GM21447 (cell line): ENCODE measurements around the gene C11orf97.
"Not testable (repeated sequence)": the region's sequence is repeated elsewhere in the genome, so short reads cannot be mapped to it uniquely, and the experiment has no call there.

ENCODE experiments used
- ATAC-seq: cut with Tn5 transposase; IDR thresholded peaks from one replicate; pipeline ENCODE4 v1.9.1; 2021; ENCODE audit not compliant: unreplicated experiment

The C11orf97 gene, protein sequence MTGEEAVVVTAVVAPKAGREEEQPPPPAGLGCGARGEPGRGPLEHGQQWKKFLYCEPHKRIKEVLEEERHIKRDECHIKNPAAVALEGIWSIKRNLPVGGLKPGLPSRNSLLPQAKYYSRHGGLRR

DNA sequence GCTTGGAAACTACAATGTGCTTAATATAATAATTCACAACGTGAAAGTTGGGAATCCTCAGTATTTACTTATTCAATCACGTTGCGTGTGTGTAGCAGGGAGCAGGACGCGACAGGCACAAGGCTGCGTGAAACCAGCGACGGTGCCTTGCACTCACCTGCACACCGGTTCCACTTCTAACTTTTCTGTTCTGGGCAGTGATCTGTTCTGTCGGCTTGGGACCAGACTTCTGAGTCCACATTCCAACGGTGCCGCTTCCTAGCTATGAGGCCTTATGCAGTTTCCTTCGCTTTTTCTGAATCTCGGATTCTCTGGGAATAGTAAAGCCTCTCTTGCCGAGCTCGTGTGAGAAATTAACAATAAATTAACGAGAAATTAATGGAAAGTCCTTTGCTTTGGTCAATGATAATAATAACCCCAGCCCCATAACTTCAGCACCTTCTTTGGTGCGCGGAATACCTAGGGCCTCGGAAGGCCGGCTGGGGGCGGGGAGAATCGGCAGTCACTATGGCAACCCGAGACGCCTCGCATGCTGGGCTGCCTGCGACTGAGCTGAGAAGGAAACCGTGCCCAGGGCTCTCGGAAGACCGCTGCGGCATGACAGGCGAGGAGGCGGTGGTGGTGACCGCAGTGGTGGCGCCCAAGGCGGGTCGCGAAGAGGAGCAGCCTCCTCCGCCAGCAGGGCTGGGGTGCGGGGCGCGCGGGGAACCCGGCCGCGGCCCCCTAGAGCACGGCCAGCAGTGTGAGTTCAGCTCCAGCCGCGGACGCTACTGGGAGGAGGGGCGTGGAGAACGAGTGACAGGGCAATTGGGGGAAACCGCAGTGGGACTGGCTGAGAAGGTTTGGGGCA, at the start of gene C11orf97:
TSS of gene C11orf97 (plus strand) at position 530 of the 850 bp plus-strand sequence. CDS start at position 598, 68 bp downstream.
- peak; percentile 74 for ATAC-seq

DNA sequence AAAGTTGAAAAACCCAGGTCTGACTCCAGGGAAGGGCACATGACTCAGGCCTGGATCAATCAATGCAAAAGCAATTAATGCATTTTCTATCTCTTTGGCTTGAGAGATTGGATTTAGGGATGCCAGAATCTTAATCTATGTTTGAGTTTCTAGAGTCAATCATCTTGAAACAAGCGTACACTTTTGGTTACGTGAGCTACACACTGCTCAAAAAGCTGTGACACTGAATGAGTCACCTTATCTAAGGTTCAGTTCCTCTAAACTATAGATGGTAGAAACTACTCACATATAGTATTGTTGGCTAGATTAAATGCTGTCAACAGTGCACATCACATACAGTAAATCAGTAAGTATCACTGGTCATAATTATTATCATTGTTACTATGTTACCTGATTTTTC, 42.8 kb upstream of the C11orf97 start:
- peak; percentile 85 for ATAC-seq

DNA sequence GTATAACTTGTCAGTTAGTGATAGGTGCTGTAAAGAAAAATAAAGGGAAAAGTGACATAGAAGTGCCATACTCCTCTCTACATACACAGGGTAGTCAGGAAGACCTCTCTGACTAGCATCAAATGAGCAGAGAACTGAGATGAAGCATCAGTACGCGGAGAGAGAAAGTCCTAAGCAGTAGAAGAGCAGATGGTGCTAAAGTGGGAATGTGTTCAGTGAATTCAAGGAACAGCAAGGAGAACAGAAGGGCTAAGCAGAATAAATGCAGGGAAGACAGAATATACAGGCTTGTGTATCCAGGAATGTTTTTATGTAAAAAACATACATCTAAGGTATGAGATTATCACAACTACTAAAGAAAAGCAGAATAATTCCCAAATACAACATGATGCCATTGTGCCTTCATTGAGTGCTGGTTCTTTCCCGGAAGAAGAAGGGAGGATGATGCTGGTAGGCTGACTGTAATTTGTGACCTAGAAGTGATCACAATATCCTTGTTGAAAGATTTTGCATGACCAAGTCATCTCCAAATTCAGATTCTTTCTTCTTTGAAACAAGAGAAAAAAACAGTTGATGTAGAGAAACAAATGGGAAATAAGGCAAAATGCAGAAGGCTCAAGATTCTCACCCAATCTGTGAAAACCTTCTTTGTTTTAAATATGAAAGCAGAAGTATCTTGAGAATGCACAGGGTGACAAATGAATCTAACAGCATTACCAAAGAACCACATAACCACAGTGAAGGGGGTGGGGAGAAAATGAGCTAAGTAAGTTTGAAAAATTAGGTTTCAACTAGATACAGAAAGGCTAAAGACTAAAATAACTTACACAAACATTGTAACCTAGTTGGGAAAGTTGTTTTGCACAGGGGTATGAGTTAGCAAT, 39.1 kb upstream of the C11orf97 start:
- ATAC-seq, result peak; percentile 79

DNA sequence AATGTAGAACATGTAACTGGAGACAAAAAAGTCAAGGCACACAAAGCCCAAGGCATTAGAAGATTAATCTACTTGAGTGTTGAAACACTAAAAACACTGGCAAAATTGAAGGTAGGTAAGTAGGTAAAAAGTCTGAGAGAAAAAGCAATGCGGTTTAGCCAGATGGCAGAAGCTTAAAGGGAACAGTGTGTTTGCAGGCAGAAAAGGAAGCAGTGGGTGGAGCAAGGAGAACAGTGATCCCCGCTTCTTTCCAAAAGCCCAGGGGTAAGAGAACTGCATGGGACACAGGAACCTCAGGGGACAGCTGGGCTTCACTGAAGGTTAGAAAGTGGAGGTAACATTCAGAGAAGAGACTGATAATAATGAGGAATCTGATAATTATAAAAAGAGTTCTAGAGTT, 34.6 kb upstream of the C11orf97 start:
- ATAC-seq, result no peak

DNA sequence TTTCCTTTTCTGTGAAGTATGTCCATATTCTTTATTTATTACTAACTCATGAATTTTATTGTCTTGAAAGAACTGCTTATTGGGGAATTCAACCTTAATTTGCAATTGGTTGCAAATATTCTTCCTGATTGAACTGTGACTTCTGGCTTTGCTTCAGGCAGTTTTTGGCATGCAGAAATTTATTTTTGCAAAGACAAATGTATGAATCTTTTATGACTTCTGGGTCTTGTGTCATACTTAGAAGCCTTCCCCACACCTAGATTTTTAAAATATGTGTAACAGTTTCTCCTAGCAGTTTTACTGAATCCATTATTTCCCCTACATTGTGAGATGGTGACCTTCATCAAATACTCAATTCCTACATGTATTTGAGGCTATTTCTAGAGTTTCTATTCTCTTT, 30.9 kb upstream of the C11orf97 start:
- no peak for ATAC-seq

DNA sequence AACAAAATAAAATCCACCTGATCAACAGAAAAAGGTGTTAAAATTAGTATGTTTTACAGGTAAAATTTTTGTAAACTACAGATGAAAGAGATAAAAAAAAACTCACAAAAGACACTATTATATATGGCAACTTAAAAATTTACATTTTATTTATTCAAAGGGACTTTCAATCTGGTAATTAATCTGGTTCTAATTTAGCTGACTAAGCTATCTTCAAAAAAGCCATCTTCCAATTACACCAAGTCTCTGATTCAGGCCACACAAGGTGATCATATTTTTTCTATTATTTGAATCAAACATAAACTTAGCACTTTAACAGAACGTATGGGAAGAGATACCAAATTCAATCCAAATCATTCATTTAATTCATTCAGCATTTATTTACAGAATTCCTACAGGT, 26.2 kb upstream of the C11orf97 start:
- ATAC-seq, result no peak

DNA sequence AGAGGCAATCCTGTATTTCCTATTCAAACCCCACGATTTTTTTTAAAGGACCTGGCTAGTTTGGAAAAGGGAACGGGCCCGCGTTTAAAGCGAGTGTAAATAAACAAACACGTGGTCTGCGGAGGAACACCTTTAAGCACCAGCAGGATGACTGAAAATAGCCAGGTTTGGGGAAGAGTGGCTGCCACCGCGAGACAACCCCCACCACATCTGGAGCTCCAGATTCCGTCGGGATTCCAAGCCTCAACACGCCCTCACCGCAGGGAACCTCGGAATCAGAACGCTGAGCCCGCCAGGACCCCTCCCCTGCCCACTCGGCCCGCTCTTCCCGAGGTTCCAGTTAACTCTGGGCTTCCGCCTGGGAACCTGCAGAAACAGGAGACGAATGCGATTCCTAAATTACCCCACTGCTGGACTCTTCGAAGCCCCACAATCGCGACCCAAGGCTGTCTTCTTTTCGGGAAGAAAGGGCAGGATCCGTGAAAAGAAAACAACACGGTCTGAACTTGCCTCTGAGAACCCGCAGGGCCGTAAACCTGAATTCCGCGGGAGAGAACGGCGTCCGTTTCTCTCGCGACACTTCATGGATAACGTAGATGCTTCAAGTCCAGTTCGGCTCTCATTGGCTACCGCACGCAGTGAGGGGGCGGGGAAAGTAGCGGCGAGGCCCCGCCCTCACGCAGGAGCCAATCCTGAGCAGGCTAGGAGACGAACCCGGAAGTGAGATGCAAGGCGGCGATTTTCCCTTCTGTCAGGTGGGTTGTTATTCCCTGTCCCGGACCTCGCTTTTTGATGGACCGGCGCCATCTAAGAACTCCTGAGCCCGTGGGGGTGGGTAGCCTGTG, 18.8 kb upstream of the C11orf97 start, which contains the start of the genes ANKRD49 and MRE11:
TSS of gene ANKRD49 (plus strand) at position 704 of the 845 bp plus-strand sequence. CDS start 2,710 bp downstream, outside the sequence.
TSS of gene MRE11 (minus strand) at position 564 of the 845 bp plus-strand sequence. CDS start 1,043 bp downstream, outside the sequence.
- ATAC-seq, result peak; percentile 100

DNA sequence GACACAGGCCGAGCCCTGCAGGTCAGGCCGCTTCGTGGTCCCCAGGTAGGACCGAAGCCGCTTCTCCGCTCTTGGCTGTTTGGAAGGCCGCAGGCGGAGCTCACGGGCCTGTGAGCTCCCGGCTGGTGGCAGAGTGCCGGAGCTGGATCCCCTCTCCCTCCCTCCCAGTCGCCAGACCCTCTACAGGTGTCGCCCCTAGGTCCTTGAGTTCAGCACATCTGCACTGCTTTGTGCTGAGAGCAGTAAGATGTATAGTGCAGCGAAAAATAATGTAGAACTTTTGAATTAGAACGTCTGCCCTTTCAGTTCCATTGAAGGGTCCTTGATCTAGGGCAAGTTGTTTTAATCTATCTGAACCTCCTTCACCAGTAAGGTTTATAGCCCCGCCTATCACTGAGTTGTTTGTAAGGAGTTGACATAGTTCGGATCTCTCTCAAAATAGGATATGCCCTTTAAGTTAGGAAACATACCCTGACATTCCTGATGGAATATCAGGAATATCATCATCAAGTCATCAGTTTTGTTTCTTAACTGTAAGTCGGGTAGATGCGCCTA, 18.1 kb upstream of the C11orf97 start:
- peak; percentile 46 for ATAC-seq

DNA sequence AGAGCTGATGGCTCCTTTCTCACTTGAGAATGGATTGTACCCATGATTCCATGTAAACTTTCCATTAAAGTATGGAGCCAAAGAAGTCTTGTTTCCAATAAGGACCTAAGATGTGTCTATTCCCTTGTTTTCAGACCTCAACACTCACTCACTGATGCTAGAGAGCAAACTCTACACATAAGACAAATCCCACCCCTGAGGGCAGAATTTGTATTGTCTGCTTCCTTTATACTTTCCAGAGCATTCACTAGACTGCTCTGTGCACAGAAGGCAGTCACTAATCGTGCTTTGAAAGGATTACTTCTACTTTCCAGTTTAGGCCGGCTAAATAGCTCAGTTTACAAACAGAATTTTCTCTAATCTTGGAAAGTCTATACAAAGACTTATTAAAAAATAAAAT, 12.1 kb upstream of the C11orf97 start:
- ATAC-seq, result no peak

DNA sequence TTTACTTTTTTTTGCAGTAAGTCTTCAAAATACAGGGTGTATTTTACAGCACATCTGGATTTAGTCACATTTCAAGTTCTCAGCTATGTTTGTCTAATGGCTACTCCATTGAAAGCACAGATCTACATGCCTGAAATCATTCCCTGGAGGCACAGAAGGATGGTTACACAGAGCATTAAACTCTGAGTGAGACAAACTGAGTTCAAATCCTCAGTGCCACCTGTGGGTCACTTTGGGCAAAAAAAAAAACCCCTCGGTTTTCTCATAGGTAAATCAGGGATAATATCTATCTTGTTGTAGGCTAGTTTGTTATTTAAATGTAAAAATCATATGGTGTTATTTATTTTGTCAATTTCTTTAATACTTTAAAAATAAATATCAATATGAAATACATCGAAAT, 10.7 kb upstream of the C11orf97 start:
- no peak for ATAC-seq

DNA sequence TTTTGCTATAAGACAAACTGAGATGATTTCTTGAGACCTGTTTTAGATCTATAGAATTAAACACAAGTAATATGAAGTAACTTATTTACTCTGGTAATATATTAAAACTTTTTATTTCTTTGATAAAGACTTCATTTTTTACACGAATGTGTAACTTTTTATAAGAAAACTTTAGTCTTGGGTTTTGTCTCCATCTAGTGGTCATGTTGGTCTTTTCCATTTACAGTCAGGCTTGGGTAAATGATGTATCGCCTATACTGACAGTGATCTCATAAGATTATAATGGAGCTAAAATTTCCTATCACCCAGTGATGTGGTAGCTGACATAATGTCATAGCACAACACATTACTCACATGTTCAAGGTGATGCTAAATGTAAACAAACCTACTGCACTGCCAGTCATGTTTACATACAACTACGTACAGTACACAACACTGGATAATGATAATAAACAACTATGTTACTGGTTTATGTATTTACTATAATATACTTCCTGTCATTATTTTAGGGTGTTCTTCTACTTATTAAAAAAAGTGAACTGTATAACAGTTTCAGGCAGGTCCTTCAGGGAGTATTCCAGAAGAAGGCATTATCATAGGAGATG, 7.5 kb upstream of the C11orf97 start:
- ATAC-seq, result no peak

DNA sequence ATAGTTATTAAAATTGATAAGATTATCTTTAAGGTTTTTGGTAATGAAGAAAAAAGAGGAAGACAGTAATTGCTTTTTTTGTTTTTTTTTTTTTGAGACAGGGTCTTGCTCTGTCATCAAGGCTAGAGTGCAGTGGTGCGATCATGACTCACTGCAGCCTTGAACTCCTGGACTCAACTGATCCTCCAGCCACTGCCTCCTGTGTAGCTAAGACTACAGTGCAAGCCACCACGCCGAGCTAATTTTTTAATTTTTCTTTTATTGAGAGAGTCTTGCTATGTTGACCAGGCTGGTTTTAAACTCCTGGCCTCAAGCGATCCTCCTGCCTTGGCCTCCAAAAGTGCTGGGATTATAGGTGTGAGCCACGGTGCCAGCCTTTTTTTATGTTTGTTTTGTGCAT, 5.7 kb upstream of the C11orf97 start:
- not testable (repeated sequence) for ATAC-seq

DNA sequence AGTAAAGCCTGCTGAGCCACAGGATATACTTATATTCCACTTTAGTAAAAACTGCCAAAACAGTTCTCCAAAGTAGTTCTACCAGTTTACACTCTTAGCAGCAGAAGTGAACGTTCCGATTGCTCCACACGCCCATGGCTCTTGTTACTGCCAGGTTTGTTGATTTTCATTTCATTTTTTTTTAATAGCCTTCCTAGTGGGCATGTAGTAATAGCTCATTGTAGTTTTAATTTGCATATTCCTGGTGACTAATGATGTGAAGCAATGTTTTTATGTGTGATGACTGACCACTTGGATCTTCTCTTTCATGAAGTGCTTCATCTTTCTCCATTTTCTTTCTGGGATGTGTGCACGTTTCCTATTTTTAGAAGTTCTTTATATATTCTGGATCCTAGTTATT, 4.8 kb upstream of the C11orf97 start:
- ATAC-seq, result no peak

DNA sequence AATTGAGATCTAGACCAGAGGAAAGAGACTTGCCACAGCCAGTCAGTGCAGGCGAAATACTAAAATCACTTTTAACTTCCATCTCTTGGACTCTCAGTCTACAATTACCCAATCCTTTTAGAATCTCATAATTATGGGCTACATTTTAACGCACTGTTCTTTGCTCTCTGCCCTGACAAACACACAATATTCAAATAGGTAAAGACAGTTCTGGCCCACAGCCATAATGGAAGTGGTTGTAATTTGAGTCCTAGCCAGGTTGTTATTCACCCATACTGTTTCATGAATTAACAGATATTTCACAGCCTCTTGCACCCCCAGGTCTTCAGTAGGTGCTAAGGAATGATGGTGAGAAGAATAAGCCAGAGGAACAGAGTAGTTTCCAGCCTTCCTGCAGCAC, 830 bp downstream of the C11orf97 start:
- ATAC-seq, result peak; percentile 41

DNA sequence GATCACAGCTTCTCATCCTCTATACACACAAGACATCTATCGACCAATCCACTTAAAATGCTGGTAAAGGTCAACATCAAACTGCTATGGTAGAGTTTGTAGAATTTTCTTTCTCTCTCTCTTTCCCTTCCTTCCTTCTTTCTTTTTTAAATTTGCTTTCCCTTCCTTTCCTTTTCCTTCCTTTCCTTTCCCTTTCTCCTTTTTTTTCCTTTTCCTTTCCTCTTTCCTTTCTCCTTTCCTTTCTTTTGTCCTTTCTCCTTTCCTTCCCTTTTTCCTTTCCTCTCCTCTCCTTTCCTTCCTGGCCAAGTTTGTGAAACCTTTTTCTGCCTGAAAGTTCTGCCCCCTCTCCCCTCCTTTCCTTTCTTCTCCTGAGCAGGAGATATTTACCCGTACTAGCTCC, 3.1 kb downstream of the C11orf97 start:
- ATAC-seq, result no peak

DNA sequence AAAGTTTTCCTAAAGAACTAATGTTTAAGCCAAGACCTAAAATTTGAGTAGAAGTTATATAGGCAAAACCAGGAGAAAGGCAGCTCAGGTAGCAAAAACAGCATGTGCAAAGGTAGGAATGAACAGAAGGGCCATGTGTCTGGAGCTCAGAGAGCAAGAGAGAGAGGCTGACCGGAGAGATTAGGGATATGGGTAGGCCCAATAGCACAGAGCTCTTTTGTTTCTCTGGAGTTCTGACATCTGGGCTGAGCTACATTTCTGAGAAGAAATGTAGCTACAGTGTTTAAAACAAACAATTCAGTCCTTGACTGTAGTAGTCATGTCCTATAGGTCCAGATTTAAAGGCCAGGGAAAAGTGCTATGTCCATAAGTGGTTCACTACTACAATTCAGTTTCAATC, 4.5 kb downstream of the C11orf97 start:
- no peak for ATAC-seq

DNA sequence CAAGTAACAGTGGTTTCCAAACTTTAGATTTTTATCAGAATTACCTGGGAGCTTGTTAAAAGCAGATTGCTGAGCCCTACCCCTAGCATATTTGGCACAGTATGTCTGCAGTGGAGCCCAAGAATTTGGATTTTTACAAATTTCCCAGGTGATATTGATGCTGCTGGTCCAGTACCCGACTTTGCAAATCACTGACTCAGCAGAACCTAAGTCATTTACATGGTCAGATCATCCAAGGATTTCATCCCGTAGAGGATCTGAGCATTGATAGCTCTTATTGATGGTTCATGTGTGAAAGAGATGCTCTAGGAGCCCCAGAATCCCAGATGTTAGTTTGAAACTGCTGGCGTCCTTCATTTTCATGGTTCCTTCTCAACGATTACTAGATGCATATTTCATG, 6.0 kb downstream of the C11orf97 start:
- ATAC-seq, result no peak

DNA sequence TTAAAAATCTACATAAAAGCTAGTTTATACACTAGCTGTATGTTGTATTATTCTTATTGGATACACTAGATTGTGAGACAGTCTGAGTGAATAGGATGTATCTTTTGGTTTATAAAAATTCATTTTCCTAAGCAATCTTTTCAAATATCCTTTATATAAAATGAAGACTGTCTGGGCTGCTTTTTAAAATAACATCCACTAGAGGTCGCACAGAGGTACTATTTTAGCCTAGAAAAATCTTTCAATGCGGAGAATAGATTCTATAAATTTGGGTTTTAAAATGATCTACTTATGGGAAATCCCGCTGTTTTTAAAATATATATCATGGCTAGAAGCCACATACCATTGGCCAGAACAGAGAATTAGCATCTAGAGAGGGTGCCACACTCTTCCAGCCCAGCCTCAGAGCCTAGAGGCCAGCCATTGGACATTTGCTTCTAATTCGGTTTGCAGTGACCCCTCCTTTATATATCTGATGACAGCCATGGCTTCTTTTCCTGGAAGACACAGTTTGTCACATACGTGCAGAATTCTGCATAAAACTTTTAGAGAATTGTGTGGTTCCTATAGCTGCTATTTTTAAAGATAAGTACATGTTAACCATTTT, 7.3 kb downstream of the C11orf97 start:
- ATAC-seq, result peak; percentile 58

DNA sequence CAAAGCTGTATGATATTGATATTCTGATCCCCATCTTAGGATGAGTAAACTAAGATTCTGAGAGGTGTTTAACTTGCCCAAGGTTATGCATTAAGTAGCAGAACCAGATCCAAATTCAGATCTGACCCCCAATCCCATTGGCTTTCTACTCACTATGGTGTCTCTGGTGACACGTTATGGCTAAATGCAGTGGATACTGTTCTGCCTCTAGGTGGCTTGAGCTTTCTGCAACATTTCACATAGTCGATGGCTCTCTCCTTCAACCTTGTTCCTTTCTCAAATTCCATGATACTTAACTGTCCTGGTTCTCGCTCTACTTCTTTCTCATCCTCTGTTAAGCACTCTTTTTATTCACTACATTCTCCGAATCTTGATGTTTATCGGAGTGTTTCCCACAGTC, 9.4 kb downstream of the C11orf97 start:
- peak; percentile 53 for ATAC-seq
